ENCODE measurements around the gene SOX13. TPM values are rescaled to one million over a fixed set of nuclear protein-coding genes. Genes with fewer than 3 reads are reported as not detected.

Gene SOX13
- total and polyA plus RNA-seq, 5 experiments from 2014 or later, result 0.29 to 0.77 (median 0.41) TPM; not detected in 1

Other genes starting within 250 kb of the SOX13 start
- 10 to 100 TPM; 85.9 to 89.6 TPM for gene SNRPE, start 211.5 kb upstream of the SOX13 start, total RNA-seq
- 100 to 1,000 TPM; 223 to 281 (median 249) TPM for gene SNRPE, start 211.5 kb upstream of the SOX13 start, polyA plus RNA-seq
- gene ETNK2, start 78.9 kb downstream of the SOX13 start, total RNA-seq, result 1 to 10 TPM; 4.2 to 5.2 TPM
- 1 to 10 TPM; 3.8 to 4.2 (median 4.2) TPM for gene ETNK2, start 78.9 kb downstream of the SOX13 start, polyA plus RNA-seq
- gene REN, start 93.2 kb downstream of the SOX13 start, total RNA-seq, result not detected
- not detected for gene REN, start 93.2 kb downstream of the SOX13 start, polyA plus RNA-seq
- not detected for gene KISS1, start 123.4 kb downstream of the SOX13 start, total RNA-seq
- gene KISS1, start 123.4 kb downstream of the SOX13 start, polyA plus RNA-seq, result not detected
- gene GOLT1A, start 140.9 kb downstream of the SOX13 start, total RNA-seq, result not detected
- under 1 TPM; 0.32 to 0.88 (median 0.79) TPM for gene GOLT1A, start 140.9 kb downstream of the SOX13 start, polyA plus RNA-seq

All from naive thymus-derived CD8-positive, alpha-beta T cell (primary cell).